Epithelial cell of proximal tubule (primary cell): ENCODE data around the gene SIAH1. TPM values are rescaled to one million over a fixed set of nuclear protein-coding genes. Genes with fewer than 3 reads are reported as not detected.
A peak's percentile ranks its signal among the peaks of the same experiment; 100 is the strongest.
"Not testable (repeated sequence)": the region's sequence is repeated elsewhere in the genome, so short reads cannot be mapped to it uniquely, and the experiment has no call there.

Experiments used
- DNase-seq: peaks from one replicate; pipeline ENCODE4 v3.0.0-alpha.2; 2011; ENCODE audit warnings: low read depth
- H3K4me3 ChIP-seq: 2 replicates; pipeline ENCODE4 v1.5.1; 2011; ENCODE audit warnings: low read depth, mild to moderate bottlenecking, low read length
- total RNA-seq: library from RNA; depleted of rRNA; stranded (reverse); fragments of >200 nt; gene quantifications from 2 replicates; pipeline ENCODE4 v1.2.3, GENCODE V29; 2015
- TF ChIP-seq, protein P1 (sequence below): conservative IDR thresholded peaks from 2 replicates; pipeline ENCODE4 v1.5.1; 2012; ENCODE audit warnings: low read depth, mild to moderate bottlenecking, low read length

SIAH1 gene
- total RNA-seq, 1 donor from 2014 or later: 15.3 TPM

GRCh38 chr16:48371393-48371780, 13.8 kb downstream of the SIAH1 start:
- TF ChIP-seq, protein P1, sequence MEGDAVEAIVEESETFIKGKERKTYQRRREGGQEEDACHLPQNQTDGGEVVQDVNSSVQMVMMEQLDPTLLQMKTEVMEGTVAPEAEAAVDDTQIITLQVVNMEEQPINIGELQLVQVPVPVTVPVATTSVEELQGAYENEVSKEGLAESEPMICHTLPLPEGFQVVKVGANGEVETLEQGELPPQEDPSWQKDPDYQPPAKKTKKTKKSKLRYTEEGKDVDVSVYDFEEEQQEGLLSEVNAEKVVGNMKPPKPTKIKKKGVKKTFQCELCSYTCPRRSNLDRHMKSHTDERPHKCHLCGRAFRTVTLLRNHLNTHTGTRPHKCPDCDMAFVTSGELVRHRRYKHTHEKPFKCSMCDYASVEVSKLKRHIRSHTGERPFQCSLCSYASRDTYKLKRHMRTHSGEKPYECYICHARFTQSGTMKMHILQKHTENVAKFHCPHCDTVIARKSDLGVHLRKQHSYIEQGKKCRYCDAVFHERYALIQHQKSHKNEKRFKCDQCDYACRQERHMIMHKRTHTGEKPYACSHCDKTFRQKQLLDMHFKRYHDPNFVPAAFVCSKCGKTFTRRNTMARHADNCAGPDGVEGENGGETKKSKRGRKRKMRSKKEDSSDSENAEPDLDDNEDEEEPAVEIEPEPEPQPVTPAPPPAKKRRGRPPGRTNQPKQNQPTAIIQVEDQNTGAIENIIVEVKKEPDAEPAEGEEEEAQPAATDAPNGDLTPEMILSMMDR: no peak
- DNase-seq: no peak
- H3K4me3 ChIP-seq: no peak overlapping the region

GRCh38 chr16:48370668-48371392, 14.4 kb downstream of the SIAH1 start:
- DNase-seq, H3K4me3 ChIP-seq: not testable (repeated sequence)

GRCh38 chr16:48370229-48370628, 15.0 kb downstream of the SIAH1 start:
- TF ChIP-seq, protein P1: no peak
- DNase-seq: no peak
- no peak overlapping the region for H3K4me3 ChIP-seq

DNA sequence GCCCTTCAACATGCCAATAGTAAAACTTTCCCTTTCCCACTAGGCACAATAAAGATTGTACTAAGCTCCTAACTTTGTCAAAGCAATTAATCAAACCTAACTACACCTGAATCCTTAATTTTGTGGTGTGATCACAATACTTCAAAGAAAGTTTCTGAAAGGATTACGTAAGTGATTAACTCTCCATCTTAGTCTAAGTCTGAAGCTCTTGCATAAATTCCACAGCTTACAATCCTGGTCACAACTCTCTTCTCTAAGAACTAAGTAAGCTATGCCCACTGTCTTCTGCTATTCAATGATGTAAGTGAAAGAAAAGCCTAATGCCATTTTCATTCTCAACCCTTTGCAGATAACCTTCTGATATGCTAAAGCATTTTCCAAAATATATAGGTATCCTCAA, 15.4 kb downstream of the SIAH1 start:
- no peak for DNase-seq
- no peak overlapping the region for H3K4me3 ChIP-seq
- TF ChIP-seq, protein P1: no peak

- TF ChIP-seq, protein P1: no peak
- H3K4me3 ChIP-seq: no peak overlapping the region
- DNase-seq: no peak
Measured at GRCh38 chr16:48367441-48368049, 17.7 kb downstream of the SIAH1 start.

DNA sequence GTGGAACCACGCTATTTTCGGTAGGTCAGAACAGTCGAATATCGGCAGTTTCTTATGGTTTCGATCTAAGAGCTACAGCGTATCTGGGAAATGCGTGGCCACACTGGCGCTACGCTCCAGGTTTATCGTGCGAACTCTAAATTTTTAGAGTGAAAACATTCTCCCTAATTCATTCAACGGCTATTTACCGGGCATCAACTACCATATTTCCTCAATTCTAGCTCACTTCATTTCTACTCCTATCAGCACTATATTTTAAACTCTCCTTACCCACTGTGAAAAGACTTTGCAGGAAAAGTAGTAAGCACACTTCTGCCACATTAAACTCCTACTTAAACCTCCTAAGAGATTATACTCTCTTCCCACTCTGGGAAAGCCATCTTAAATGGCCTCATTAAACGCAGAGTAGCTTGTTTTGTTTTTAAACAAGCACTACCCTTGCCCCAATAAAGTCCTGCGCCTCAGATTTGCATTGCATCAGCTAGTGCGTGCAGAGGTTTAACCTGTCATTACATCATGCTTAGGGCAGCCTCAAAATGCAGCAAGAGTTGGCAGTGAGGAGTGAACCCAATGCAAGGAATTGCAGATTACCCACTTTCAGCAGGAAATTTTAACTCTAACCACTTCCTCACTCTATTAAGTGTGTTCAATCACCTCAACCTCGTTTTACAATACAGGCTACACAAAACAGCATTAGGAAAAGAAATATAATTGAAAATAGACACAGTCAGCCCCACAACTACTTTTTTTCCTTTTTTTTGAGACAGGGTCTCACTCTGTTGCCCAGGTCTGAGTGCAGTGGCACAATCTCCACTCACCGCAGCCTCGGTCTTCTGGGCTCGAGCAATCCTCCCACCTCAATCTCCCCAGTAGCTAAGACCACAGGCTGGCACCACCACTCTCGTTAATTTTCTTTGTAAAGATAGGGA, 18.8 kb downstream of the SIAH1 start:
- DNase-seq: peak; percentile 58
- peak overlapping the region; percentile 59 for H3K4me3 ChIP-seq
- TF ChIP-seq, protein P1: no peak

DNA sequence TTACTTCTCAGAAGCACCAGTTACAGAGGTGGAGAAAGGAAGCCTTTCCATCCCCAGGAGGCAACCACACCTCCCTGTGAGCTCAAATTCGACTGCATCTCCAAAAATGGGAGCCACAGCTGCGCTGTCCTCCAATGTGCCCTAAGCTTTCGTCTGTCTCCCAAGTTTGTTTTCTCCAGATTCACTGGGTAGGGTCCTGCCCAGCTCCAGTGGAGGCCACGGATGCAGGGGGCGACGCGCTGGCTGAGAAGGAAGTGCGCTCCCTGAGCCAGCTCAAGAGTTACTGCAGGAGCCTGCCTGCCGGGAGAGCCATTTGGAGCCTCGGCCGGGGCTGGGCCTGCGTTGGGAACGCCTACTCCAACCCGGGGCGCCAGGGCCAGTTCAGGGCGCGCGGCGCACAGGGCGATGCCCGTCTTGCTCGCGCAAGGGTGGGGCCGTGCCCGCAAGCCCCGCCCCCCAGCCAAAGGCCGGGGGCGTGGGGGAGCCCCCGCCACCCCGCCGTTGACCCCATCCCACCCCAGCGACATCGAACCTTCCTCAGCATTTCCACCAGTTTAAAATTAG, 19.5 kb downstream of the SIAH1 start:
- TF ChIP-seq, protein P1: peak; percentile 17
- peak overlapping the region; percentile 59 for H3K4me3 ChIP-seq
- DNase-seq: no peak
